HEK293T (cell line): ENCODE results near the gene OPCML.

ENCODE experiments used
- BHLHE40 ChIP-seq: fragments of 450-650 bp; IDR thresholded peaks from 2 replicates; pipeline ENCODE4 v1.6.1; 2016; ENCODE audit warnings: mild to moderate bottlenecking, moderate library complexity, borderline replicate concordance
- FOXK2 ChIP-seq: fragments of 450-650 bp; IDR thresholded peaks from 2 replicates; pipeline ENCODE4 v1.6.1; 2016; ENCODE audit warnings: mild to moderate bottlenecking
- SP1 ChIP-seq: fragments of 450-650 bp; IDR thresholded peaks from 2 replicates; pipeline ENCODE4 v1.6.1; 2017

GRCh38 chr11:132555617-132556016 lies 976.7 kb downstream of the OPCML start:
- TF ChIP-seq FOXK2 (no peak), BHLHE40 (no peak), SP1 (no peak)
